ENCODE results near the gene MAGEE1.

Gene MAGEE1, protein sequence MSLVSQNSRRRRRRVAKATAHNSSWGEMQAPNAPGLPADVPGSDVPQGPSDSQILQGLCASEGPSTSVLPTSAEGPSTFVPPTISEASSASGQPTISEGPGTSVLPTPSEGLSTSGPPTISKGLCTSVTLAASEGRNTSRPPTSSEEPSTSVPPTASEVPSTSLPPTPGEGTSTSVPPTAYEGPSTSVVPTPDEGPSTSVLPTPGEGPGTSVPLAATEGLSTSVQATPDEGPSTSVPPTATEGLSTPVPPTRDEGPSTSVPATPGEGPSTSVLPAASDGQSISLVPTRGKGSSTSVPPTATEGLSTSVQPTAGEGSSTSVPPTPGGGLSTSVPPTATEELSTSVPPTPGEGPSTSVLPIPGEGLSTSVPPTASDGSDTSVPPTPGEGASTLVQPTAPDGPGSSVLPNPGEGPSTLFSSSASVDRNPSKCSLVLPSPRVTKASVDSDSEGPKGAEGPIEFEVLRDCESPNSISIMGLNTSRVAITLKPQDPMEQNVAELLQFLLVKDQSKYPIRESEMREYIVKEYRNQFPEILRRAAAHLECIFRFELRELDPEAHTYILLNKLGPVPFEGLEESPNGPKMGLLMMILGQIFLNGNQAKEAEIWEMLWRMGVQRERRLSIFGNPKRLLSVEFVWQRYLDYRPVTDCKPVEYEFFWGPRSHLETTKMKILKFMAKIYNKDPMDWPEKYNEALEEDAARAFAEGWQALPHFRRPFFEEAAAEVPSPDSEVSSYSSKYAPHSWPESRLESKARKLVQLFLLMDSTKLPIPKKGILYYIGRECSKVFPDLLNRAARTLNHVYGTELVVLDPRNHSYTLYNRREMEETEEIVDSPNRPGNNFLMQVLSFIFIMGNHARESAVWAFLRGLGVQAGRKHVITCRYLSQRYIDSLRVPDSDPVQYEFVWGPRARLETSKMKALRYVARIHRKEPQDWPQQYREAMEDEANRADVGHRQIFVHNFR

DNA sequence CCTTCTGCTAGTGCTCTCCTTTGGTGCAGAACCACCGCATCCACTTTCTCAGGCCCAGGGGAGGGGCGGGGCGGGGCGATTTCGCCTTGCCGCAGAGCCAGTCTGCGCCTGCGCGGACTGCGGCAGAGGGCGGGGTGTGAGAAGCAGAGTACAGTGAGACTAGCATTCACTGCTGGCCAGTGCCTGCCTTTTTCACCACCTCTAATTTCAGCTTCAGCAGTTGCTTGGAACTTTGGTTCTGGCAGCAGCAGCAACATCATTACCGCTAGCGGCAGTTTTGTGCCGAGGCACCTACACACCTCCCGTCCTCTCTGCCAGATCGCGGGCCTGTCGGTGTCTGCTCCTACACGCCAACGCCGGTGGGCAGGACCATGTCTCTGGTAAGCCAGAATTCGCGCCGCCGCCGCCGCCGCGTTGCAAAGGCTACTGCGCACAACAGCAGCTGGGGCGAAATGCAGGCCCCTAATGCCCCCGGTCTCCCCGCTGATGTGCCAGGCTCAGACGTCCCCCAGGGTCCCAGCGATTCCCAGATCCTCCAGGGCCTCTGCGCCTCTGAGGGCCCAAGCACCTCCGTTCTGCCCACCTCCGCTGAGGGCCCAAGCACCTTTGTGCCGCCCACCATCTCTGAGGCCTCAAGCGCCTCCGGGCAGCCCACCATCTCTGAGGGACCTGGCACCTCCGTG lies at the start of gene MAGEE1:
TSS of gene MAGEE1 (plus strand) at position 151 of the 683 bp plus-strand sequence. CDS start at position 372, 221 bp downstream.
- DNase-seq (ENCODE audit: low spot score) (peak; percentile 83), FAIRE-seq (no peak)

DNA sequence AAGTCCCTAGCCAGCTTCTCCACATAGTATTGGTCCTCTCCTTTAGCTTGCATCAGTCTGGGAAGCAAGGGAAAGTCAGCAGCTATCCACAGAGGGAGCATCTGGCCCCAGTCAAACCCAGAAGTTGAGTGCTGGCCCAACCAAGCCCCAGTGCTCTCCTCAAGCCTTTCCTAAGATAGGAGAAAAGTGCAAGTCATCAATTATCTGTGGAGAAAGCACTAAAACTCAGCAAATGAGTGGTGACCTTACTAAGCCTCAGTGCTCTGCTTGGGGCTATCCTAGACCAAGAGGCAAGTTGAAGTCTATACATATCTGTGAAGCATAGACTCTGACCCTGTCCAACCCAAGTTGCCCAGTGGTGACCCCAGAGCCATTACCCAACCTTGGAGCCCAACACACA lies 28.5 kb upstream of the MAGEE1 start:
- FAIRE-seq (no peak), DNase-seq (ENCODE audit: low spot score) (no peak)

DNA sequence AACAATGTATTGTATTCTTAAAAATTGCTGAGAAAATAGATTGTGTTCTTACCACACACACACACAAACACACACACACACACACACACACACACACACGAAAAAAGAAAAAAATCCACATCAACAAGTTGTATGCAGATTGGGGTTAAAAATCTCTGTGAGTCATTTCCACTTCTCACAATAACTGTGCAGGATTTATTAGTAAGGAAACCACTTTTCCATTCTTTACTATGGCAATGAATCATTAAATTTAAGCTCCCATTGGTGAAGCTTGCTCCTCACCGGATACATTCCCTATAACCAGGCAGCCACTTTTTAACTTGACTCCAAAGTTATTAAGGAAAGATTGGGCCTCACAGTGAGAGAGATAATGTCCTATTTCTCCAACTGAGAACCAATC lies 19.7 kb upstream of the MAGEE1 start:
- no peak for FAIRE-seq

DNA sequence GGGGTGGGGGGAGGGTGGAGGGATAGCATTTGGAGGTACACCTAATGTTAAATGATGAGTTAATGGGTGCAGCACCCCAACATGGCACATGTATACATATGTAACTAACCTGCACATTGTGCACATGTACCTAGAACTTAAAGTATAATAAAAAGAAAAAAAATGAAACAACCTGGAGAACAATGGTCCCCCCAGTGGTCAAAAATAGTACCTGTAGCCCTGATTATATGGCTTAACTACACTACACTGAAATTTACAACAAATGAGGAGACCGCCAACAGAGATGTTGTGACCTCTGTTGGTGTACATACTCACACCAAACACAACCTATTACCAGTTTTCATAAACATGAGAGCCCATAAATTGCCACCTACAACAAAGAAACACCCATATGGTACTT lies 7.3 kb upstream of the MAGEE1 start:
- DNase-seq (ENCODE audit: low spot score) (no peak), FAIRE-seq (no peak)

More for the DNA sequence above, 19.7 kb upstream of the MAGEE1 start:
- DNase-seq (ENCODE audit: low spot score) = no peak

DNA sequence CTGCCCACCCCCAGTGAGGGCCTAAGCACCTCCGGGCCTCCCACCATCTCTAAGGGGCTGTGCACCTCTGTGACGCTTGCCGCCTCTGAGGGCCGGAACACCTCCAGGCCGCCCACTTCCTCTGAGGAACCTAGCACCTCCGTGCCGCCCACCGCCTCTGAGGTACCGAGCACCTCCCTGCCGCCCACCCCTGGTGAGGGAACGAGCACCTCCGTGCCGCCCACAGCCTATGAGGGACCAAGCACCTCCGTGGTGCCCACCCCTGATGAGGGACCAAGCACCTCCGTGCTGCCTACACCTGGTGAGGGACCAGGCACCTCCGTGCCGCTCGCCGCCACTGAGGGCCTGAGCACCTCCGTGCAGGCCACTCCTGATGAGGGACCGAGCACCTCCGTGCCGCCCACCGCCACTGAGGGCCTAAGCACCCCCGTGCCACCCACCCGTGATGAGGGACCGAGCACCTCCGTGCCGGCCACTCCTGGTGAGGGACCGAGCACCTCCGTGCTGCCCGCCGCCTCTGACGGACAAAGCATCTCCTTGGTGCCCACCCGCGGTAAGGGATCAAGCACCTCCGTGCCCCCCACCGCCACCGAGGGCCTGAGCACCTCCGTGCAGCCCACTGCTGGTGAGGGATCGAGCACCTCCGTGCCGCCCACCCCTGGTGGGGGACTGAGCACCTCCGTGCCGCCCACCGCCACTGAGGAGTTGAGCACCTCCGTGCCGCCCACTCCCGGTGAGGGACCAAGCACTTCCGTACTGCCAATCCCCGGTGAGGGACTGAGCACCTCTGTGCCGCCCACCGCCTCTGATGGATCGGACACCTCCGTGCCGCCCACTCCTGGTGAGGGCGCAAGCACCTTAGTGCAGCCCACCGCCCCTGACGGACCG lies 977 bp downstream of the MAGEE1 start:
- FAIRE-seq = no peak
- peak; percentile 20 for DNase-seq (ENCODE audit: low spot score)

GRCh38 chrX:76433219-76433618 lies 5.7 kb downstream of the MAGEE1 start:
- DNase-seq (ENCODE audit: low spot score) (no peak), FAIRE-seq (no peak)

- FAIRE-seq = no peak
- no peak for DNase-seq (ENCODE audit: low spot score)
Observed at GRCh38 chrX:76434103-76434741, 6.7 kb downstream of the MAGEE1 start.

- FAIRE-seq = no peak
Observed at GRCh38 chrX:76439188-76439587, 11.7 kb downstream of the MAGEE1 start.

DNA sequence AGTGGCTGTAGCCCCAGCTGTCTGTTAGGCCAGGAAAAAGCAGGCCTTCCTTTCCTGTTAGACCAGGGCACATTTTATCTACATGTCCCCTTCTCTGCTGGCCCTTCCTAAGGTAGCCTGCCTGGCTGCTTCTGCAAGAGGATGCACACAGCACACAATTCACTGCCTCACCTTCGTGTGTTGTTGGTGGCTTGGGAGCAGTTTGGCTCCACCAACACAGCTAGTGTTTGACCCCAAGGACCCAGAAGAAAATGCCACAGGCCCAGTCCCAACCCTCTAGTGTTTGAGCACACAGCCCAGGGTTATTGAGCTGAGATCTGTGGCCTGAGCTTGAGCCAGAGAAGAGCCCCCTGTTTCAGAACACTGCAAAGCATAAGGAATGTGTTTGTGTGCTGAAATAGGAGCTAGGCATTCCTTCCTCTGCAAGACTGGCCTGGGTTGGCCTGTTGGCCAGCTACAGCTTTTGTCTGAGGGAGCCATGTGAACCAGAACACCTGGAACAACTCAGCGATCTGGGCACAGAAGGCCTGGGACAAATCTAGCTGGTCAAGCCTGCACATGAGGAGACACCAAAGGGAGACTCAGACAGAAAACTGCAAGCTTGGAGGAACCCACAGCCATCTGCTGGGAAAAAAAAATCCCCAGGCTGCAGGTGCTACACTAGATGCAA lies 26.4 kb downstream of the MAGEE1 start:
- no peak for DNase-seq (ENCODE audit: low spot score)
- no peak for FAIRE-seq

More at GRCh38 chrX:76439188-76439587, 11.7 kb downstream of the MAGEE1 start:
- no peak for DNase-seq (ENCODE audit: low spot score)

DNA sequence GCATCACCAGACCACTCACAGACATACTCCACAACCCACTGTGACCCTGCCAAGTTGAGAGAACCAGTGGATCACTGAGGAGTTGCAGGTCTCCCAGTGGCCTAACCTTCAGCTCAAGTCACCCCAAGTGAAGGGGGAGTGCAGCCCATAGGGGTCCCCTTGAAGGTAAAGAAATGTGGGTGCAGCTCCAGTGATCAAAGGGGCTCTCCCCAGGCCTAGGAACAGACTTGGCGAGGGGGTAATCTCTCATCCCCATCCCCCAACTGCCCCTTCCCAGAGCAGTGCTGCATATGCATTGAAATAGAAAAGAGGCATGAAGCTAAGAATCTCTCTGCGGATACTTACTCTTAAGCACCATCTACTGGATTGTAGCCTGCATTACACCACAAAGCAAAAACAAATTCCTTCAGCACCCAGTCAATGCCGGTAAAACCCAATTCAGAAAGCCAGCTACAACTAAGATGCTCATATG lies 27.0 kb downstream of the MAGEE1 start:
- FAIRE-seq = no peak
- peak; percentile 16 for DNase-seq (ENCODE audit: low spot score)

DNA sequence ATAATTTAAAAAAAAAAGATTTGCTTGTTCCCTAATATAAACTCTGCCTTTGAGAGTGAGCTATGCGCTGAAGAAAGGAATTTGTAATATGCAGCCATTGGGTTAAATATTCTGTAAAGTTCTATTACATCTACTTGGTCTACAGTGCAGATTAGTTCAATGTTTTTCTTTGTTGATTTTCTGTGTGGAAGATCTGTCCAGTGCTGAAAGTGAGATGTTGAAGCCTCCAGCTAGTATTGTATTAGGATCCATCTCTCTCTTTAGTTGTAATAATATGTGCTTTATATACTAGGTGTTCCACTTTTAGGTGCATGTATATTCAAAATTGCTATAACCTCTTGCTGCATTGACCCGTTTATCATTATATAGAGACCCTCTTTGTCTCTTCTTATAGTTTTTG lies 49.8 kb downstream of the MAGEE1 start:
- DNase-seq (ENCODE audit: low spot score) (no peak), FAIRE-seq (no peak)

Measured in urothelium cell line (cell line).